ENCODE measurements around the gene C1orf35. TPM values are rescaled to one million over a fixed set of nuclear protein-coding genes. Genes with fewer than 3 reads are reported as not detected.

C1orf35 gene
- total and polyA plus RNA-seq, 2 donors (not counting 1 experiment from before 2014, with no cell fraction given), result 4.8 to 7.6 TPM

GRCh38 chr1:228139931-228140723 is 37.0 kb upstream of the C1orf35 start, which contains the start of gene GUK1:
GUK1 (plus strand) TSS chr1:228140279; CDS start chr1:228140303, 24 bp downstream.
- peaks cover 4% of the 10 kb centered on the region for H3K36me3 ChIP-seq (ENCODE audit: control insufficient read depth, insufficient read depth, low read length)
- peak; percentile 99 to 100 for DNase-seq (ENCODE audit: low read depth in 2 of 2)
- peaks cover 49% of the 10 kb centered on the region for H3K79me2 ChIP-seq (ENCODE audit: control insufficient read depth, insufficient read depth, low read length)
- H3K4me1 ChIP-seq (ENCODE audit: control insufficient read depth, extremely low read depth, insufficient read depth, low read length), result peaks cover 13% of the 10 kb centered on the region
- H3K9me3 ChIP-seq (ENCODE audit: control insufficient read depth, insufficient read depth, low read depth, low read length), result no peaks in the 10 kb centered on the region
- H2AFZ ChIP-seq (ENCODE audit: low read length), result peak within 1 kb of the TSS; percentile 56
- H3K27me3 ChIP-seq (ENCODE audit: control insufficient read depth, insufficient read depth, low read length), result peaks cover 9% of the 10 kb centered on the region
- H4K20me1 ChIP-seq (ENCODE audit: control insufficient read depth, extremely low read depth, insufficient read depth, low read length), result no peaks in the 10 kb centered on the region
- TF ChIP-seq CTCF (conservative IDR thresholded peaks at IDR 0.05 in 1 of 2, IDR thresholded peaks at IDR 0.05 in 1 of 2; ENCODE audit: low read depth in 1 of 2, low read length in 2 of 2), result no peak
- TF ChIP-seq EZH2 (IDR thresholded peaks at IDR 0.05; ENCODE audit: low read length, missing control alignments), result no peak
- H3K9ac ChIP-seq (ENCODE audit: insufficient read depth, low read length), result peak within 1 kb of the TSS; percentile 98
- peak within 1 kb of the TSS; percentile 87 to 96 (median 92) for H3K4me3 ChIP-seq (replicated peaks in 1 of 4; ENCODE audit: control extremely low read depth in 1 of 4, insufficient read depth in 1 of 4, low read depth in 3 of 4, low read length in 4 of 4)
- H3K27ac ChIP-seq (ENCODE audit: insufficient read depth, low read length), result peak within 1 kb of the TSS; percentile 98
- peak within 1 kb of the TSS; percentile 95 for H3K4me2 ChIP-seq (ENCODE audit: extremely low read depth, insufficient read depth, low read length)

GRCh38 chr1:228139406-228139930 is 36.3 kb upstream of the C1orf35 start:
- TF ChIP-seq EZH2 (IDR thresholded peaks at IDR 0.05; ENCODE audit: low read length, missing control alignments) (no peak), CTCF (conservative IDR thresholded peaks at IDR 0.05 in 1 of 2, IDR thresholded peaks at IDR 0.05 in 1 of 2; ENCODE audit: low read depth in 1 of 2, low read length in 2 of 2) (no peak)
- H2AFZ ChIP-seq (ENCODE audit: low read length), result peak overlapping the region; percentile 56
- H4K20me1 ChIP-seq (ENCODE audit: control insufficient read depth, extremely low read depth, insufficient read depth, low read length), result no peaks in the 10 kb centered on the region
- H3K79me2 ChIP-seq (ENCODE audit: control insufficient read depth, insufficient read depth, low read length), result peaks cover 43% of the 10 kb centered on the region
- H3K9ac ChIP-seq (ENCODE audit: insufficient read depth, low read length), result peak overlapping the region; percentile 5
- peak overlapping the region; percentile 80 for H3K4me2 ChIP-seq (ENCODE audit: extremely low read depth, insufficient read depth, low read length)
- no peaks in the 10 kb centered on the region for H3K9me3 ChIP-seq (ENCODE audit: control insufficient read depth, insufficient read depth, low read depth, low read length)
- peak overlapping the region; percentile 98 for H3K27ac ChIP-seq (ENCODE audit: insufficient read depth, low read length)
- H3K4me3 ChIP-seq (replicated peaks in 1 of 4; ENCODE audit: control extremely low read depth in 1 of 4, insufficient read depth in 1 of 4, low read depth in 3 of 4, low read length in 4 of 4), result peak overlapping the region; percentile 40 to 95 (median 66)
- peaks cover 13% of the 10 kb centered on the region for H3K4me1 ChIP-seq (ENCODE audit: control insufficient read depth, extremely low read depth, insufficient read depth, low read length)
- H3K36me3 ChIP-seq (ENCODE audit: control insufficient read depth, insufficient read depth, low read length), result peaks cover 4% of the 10 kb centered on the region
- DNase-seq (ENCODE audit: low read depth in 2 of 2), result no peak
- peaks cover 12% of the 10 kb centered on the region for H3K27me3 ChIP-seq (ENCODE audit: control insufficient read depth, insufficient read depth, low read length)

GRCh38 chr1:228136901-228137300 is 33.8 kb upstream of the C1orf35 start:
- no peak for DNase-seq (ENCODE audit: low read depth in 2 of 2)
- H3K79me2 ChIP-seq (ENCODE audit: control insufficient read depth, insufficient read depth, low read length), result peaks cover 17% of the 10 kb centered on the region
- no peak overlapping the region for H3K4me3 ChIP-seq (replicated peaks in 1 of 4; ENCODE audit: control extremely low read depth in 1 of 4, insufficient read depth in 1 of 4, low read depth in 3 of 4, low read length in 4 of 4)
- H3K27me3 ChIP-seq (ENCODE audit: control insufficient read depth, insufficient read depth, low read length), result peaks cover 12% of the 10 kb centered on the region
- peaks cover 8% of the 10 kb centered on the region for H3K4me1 ChIP-seq (ENCODE audit: control insufficient read depth, extremely low read depth, insufficient read depth, low read length)
- no peaks in the 10 kb centered on the region for H4K20me1 ChIP-seq (ENCODE audit: control insufficient read depth, extremely low read depth, insufficient read depth, low read length)
- TF ChIP-seq EZH2 (IDR thresholded peaks at IDR 0.05; ENCODE audit: low read length, missing control alignments) (no peak), CTCF (conservative IDR thresholded peaks at IDR 0.05 in 1 of 2, IDR thresholded peaks at IDR 0.05 in 1 of 2; ENCODE audit: low read depth in 1 of 2, low read length in 2 of 2) (no peak)
- H3K36me3 ChIP-seq (ENCODE audit: control insufficient read depth, insufficient read depth, low read length), result peaks cover 1% of the 10 kb centered on the region
- H3K27ac ChIP-seq (ENCODE audit: insufficient read depth, low read length), result no peak overlapping the region
- no peaks in the 10 kb centered on the region for H3K9me3 ChIP-seq (ENCODE audit: control insufficient read depth, insufficient read depth, low read depth, low read length)
- no peak overlapping the region for H3K9ac ChIP-seq (ENCODE audit: insufficient read depth, low read length)
- no peak overlapping the region for H2AFZ ChIP-seq (ENCODE audit: low read length)
- no peak overlapping the region for H3K4me2 ChIP-seq (ENCODE audit: extremely low read depth, insufficient read depth, low read length)
